A673 (cell line): ENCODE measurements around the gene CYBA. TPM values are rescaled to one million over a fixed set of nuclear protein-coding genes. Genes with fewer than 3 reads are reported as not detected.

ENCODE experiments used
- BruUV-seq: library from RNA; stranded (reverse); fragments of 400-500 nt; replicated peaks from 2 replicates; lab custom pipeline; 2021; lab: Mats Ljungman, UMichigan
- CTCF ChIA-PET: fragments of 300-600 bp; sonication (Branson Sonifier 250); formaldehyde crosslinking; loops from one replicate; lab custom pipeline; 2022; ENCODE audit warnings: antibody characterized with exemption; lab: Charles Lee
- POLR2A ChIA-PET: fragments of 300-600 bp; sonication (Branson Sonifier 250); formaldehyde crosslinking; loops from one replicate; lab custom pipeline; 2022; ENCODE audit warnings: antibody characterized with exemption; ENCODE audit not compliant: low non-redundant PET; lab: Charles Lee
- DNase-seq: peaks from one replicate; pipeline ENCODE4 v3.0.0-alpha.2; 2015; ENCODE audit warnings: low spot score
- H3K27ac ChIP-seq: fragments of 200-600 bp; sonication (generic); 2 replicates; pipeline ENCODE4 v1.5.1; 2016; ENCODE audit warnings: mixed run types, low read depth, mild to moderate bottlenecking, mixed read lengths, antibody characterized with exemption, low read length; ENCODE audit not compliant: poor library complexity, severe bottlenecking
- H3K27me3 ChIP-seq: fragments of 200-600 bp; sonication (generic); replicated peaks from 2 replicates; pipeline ENCODE4 v1.6.1; 2017; ENCODE audit warnings: mixed run types, low read depth, mild to moderate bottlenecking, mixed read lengths, antibody characterized with exemption, low read length; ENCODE audit not compliant: insufficient read depth, poor library complexity
- H3K36me3 ChIP-seq: fragments of 200-600 bp; sonication (generic); 2 replicates; pipeline ENCODE4 v1.6.1; 2016; ENCODE audit warnings: mixed run types, mild to moderate bottlenecking, mixed read lengths, antibody characterized with exemption, low read length; ENCODE audit not compliant: insufficient read depth, poor library complexity, severe bottlenecking
- H3K4me1 ChIP-seq: fragments of 200-600 bp; sonication (generic); 2 replicates; pipeline ENCODE4 v1.6.1; 2017; ENCODE audit warnings: mixed run types, mild to moderate bottlenecking, mixed read lengths, antibody characterized with exemption, low read length; ENCODE audit not compliant: insufficient read depth, poor library complexity, severe bottlenecking
- H3K4me3 ChIP-seq: fragments of 200-600 bp; sonication (generic); 2 replicates; pipeline ENCODE4 v1.5.1; 2016; ENCODE audit warnings: low read depth, mixed run types, mild to moderate bottlenecking, mixed read lengths, low read length; ENCODE audit not compliant: poor library complexity, severe bottlenecking
- H3K9me3 ChIP-seq: fragments of 200-600 bp; sonication (generic); 2 replicates; pipeline ENCODE4 v1.6.1; 2016; ENCODE audit warnings: mixed run types, low read depth, mild to moderate bottlenecking, mixed read lengths, antibody characterized with exemption, low read length; ENCODE audit not compliant: poor library complexity, severe bottlenecking
- EZH2 ChIP-seq: fragments of 200-600 bp; sonication (generic); IDR thresholded peaks from 2 replicates; pipeline ENCODE4 v1.6.1; 2017; ENCODE audit warnings: borderline replicate concordance, low read depth, mild to moderate bottlenecking, mixed read lengths, antibody characterized with exemption, low read length; ENCODE audit not compliant: poor library complexity, severe bottlenecking
- intact Hi-C: fragments of 100-400 bp; cut with micrococcal nuclease; formaldehyde crosslinking; loops from one replicate; pipeline ENCODE4 v1.10.0; 2022; ENCODE audit not compliant: unreplicated experiment
- total RNA-seq: library from RNA; stranded (reverse); gene quantifications from 2 replicates; pipeline ENCODE4 v1.2.3, GENCODE V29; 2021
- TF ChIP-seq, protein P1 (sequence below): fragments of 300-800, 200-600 bp; sonication (generic); conservative IDR thresholded peaks from 2 replicates; pipeline ENCODE4 v1.5.1; 2017; ENCODE audit warnings: low read depth, mild to moderate bottlenecking, antibody characterized with exemption, low read length, moderate library complexity, mixed read lengths

CYBA gene
- total RNA-seq, 1 experiment from 2014 or later: 44.7 TPM

DNA sequence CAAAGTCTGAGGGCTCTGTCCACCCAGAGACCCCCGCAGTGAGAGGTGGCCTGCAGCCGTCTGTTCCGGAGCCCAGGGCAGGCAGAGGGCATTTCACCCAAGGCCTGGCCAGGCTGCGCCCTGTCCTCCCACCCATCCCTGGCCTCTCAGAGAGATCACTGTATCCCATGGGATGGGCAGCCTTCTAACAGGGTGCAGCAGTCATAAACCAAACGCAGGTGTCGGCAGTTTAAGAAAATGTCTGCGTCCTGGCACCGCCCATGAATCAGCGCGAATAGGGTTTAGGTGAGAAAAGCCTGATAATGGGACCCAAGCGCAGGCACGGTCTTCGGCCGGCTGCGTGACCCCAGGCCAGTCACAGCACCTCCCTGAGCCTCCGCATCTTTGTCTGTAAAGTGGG lies 5.4 kb downstream of the CYBA start:
- CTCF ChIA-PET: no interaction called here
- Histone ChIP-seq H3K9me3 (no peaks in the 10 kb centered on the region), H3K4me3 (no peak overlapping the region), H3K36me3 (no peaks in the 10 kb centered on the region), H3K27ac (no peak overlapping the region), H3K4me1 (peaks cover 9% of the 10 kb centered on the region), H3K27me3 (peaks cover under 1% of the 10 kb centered on the region)
- no peak for DNase-seq
- TF ChIP-seq, protein P1, sequence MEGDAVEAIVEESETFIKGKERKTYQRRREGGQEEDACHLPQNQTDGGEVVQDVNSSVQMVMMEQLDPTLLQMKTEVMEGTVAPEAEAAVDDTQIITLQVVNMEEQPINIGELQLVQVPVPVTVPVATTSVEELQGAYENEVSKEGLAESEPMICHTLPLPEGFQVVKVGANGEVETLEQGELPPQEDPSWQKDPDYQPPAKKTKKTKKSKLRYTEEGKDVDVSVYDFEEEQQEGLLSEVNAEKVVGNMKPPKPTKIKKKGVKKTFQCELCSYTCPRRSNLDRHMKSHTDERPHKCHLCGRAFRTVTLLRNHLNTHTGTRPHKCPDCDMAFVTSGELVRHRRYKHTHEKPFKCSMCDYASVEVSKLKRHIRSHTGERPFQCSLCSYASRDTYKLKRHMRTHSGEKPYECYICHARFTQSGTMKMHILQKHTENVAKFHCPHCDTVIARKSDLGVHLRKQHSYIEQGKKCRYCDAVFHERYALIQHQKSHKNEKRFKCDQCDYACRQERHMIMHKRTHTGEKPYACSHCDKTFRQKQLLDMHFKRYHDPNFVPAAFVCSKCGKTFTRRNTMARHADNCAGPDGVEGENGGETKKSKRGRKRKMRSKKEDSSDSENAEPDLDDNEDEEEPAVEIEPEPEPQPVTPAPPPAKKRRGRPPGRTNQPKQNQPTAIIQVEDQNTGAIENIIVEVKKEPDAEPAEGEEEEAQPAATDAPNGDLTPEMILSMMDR: no peak
- TF ChIP-seq EZH2: no peak
- no TSS peak for BruUV-seq
- intact Hi-C loops: no loop called here
- POLR2A ChIA-PET: no interaction called here

DNA sequence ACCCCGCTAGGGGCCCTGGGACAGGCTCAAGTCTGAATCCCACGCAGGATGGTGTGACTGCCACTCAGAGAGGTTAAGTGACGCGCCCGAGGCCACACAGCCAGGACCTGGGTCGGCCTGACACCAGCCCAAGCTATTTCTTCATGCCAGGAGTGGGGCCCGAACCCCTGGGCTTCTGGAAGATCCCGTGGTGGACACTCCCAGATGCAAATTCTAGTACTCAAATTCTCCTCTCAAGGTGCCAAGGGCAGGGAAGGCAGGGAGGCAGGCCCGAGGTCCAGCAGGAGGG lies 7.3 kb downstream of the CYBA start:
- no TSS peak for BruUV-seq
- CTCF ChIA-PET: no interaction called here

DNA sequence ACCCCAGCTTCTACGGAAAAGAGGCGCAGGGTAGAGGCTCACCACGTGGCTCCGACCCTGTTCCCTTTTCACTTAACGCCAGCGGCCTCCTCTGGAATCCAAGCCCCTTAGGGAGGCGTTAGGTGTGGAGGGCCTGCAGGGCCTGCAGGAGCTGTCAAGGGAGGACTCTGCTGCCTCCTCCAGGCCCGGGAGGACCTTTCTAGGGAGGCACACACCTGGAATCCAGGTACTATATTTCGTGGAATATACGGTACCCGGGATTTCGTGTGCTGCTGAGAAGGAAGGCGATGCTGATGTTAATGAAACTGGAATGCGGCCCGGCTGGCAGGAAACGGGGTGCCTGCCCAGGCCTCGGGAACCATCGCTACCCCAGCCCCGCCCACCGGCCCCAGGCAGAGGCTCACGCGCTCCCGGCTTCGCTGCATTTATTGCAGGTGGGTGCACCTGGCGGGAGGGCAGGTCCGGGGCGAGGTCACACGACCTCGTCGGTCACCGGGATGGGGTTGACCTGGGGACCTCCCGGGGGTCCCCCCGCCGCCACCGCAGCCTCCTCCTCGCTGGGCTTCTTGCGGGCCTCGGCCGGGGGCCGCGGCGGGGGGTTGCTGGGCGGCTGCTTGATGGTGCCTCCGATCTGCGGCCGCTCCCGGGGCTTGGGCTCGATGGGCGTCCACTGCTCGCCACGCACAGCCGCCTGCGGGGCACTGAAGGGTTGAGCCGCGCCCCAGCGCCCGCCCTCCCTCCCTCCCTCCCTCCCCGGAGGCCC lies 7.8 kb downstream of the CYBA start:
- Histone ChIP-seq H3K36me3 (no peaks in the 10 kb centered on the region), H3K4me3 (no peak overlapping the region), H3K9me3 (no peaks in the 10 kb centered on the region), H3K27me3 (peaks cover 22% of the 10 kb centered on the region), H3K4me1 (no peaks in the 10 kb centered on the region), H3K27ac (no peak overlapping the region)
- no TSS peak for BruUV-seq
- intact Hi-C loops: no loop called here
- CTCF ChIA-PET: no interaction called here
- POLR2A ChIA-PET: no interaction called here
- TF ChIP-seq, protein P1: no peak
- no peak for TF ChIP-seq EZH2
- no peak for DNase-seq

More for the DNA sequence above, 7.3 kb downstream of the CYBA start:
- POLR2A ChIA-PET: no interaction called here
- TF ChIP-seq EZH2: no peak
- TF ChIP-seq, protein P1: no peak
- H3K27me3 ChIP-seq: peaks cover 19% of the 10 kb centered on the region
- H3K4me3 ChIP-seq: no peak overlapping the region
- no peaks in the 10 kb centered on the region for H3K4me1 ChIP-seq
- no peak for DNase-seq
- H3K27ac ChIP-seq: no peak overlapping the region
- H3K9me3 ChIP-seq: no peaks in the 10 kb centered on the region
- no peaks in the 10 kb centered on the region for H3K36me3 ChIP-seq
- intact Hi-C loops: no loop called here
